SK-MEL-5 (cell line): ENCODE measurements around the gene FLNC. TPM values are rescaled to one million over a fixed set of nuclear protein-coding genes. Genes with fewer than 3 reads are reported as not detected.

Experiments
- DNase-seq: peaks from one replicate; pipeline ENCODE4 v3.0.0-alpha.2; 2016; ENCODE audit warnings: low read depth, low spot score
- in situ Hi-C: cut with HindIII; loops from 2 replicates; pipeline ENCODE4 v1.10.0; 2016; ENCODE audit warnings: low sequenced_read_pairs, high pct_unique_total_duplicates, low pct_unique_long_range_greater_than_20kb
- total RNA-seq: library from RNA; depleted of rRNA; stranded (reverse); fragments of >200 nt; shearing (Covaris generic); gene quantifications from 2 replicates; pipeline ENCODE4 v1.2.3, GENCODE V29; 2014; rRNA removed

The FLNC gene
- total RNA-seq, 1 experiment from 2014 or later = 0.05 TPM

DNA sequence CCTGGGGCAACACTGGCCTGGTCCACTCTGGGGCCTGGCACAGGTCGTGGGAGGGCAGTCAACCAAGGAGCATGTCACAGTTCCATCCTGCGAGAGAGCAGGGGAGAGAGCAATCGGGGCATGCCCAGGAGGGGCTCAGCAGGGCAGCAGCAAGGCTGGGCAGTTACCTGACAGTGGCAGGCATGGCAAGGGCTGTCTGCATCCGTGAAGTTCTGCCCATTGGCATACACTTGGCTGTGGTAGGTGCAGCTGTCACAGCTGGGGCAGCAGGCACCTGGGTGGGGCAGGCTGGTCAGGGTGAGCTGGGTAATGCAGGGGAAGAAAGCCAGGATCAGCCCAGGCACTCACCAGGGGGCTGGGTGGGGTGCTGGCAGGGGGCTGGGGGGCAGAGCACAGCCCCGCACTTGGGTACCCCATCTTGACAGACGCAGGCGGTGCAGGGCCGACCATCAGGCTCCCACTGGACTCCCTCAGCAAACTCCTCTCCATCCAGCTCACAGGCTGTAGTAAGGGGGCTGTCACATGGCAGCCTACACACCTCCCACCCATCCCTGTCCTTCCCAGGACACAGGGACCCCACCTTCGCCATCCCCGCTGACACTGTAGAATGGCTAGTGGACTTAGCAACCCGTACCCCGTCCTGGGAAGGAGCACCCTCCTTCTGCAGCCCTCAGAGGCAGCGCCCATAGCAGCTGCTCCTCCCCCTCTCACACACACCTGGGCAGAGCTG, 62.5 kb downstream of the FLNC start:
- in situ Hi-C loops = no loop called here
- no peak for DNase-seq

DNA sequence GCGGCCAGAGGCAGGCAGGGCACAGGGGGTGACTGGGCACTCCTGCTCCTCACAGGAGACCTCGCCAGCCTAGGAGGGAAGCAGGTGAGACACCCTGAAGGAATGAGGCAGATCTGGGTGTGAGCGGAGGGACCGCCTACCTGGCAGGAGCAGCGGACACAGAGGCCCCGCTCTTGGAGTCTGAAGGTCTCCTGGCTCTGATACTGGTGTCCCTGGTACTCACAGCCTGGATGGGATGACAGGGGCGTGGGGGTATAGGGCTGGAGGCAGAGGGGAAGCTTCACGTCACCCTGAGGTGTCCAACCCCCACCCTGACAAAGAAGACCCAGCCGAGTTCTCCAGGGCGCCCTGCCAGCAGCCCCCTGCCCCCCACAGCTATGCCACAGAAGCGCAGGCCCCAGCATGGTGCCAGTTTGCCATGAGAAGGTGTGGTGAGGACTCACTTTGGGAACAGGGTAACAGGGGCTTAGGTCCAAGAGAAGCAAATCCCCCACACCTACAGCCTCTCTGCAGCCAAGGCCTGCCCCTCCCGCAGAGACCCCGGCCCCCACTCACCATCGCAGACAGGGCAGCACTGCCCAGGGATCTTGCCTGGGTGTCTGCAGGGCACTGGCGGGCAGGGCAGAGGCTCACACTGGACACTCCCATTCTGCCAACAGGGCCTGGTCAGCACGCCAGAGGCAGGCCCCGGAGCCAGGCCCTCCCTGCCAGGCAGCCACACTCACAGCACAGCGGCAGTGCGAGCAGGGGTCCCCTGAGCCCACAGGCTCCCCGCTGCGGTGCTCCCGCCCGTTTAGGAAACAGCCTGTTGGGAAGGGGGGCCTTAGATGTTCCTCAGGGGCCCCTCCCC, 63.3 kb downstream of the FLNC start:
- in situ Hi-C loops = no loop called here
- DNase-seq = no peak

DNA sequence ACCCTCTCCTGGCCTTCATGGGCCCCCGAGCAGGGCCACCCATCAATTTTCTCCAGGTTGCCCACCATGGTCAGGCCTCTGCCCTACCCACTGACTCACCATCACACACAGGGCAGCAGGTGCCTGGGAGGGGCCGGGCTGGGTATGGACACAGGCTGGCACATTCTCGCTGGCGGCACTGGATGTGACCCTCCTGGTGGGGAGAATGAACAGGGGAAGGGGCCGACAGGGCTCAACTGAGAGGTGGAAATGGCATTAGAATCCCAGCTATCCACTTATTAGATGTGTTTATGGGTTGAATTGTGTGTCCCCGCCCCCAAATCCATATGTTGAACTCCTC, 63.9 kb downstream of the FLNC start:
- DNase-seq = no peak
- in situ Hi-C loops = no loop called here

DNA sequence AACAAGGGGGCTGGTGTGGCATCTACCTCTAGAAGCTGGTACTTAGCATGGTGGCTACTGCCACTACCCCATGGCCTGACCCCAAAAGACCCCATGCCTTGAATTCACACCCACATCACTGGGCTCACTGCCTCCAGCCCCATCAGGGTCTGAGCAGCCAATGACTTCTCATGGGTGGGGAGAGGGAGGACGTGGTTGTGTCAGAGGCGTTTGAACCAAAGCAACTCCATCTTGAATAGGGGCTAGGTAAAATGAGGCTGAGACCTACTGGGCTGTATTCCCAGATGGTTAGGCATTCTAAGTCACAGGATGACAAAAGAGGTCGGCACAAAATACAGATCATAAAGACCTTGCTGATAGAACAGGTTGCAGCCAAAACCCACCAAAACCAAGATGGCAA, 65.1 kb downstream of the FLNC start:
- in situ Hi-C loops = no loop called here
- DNase-seq = no peak

DNA sequence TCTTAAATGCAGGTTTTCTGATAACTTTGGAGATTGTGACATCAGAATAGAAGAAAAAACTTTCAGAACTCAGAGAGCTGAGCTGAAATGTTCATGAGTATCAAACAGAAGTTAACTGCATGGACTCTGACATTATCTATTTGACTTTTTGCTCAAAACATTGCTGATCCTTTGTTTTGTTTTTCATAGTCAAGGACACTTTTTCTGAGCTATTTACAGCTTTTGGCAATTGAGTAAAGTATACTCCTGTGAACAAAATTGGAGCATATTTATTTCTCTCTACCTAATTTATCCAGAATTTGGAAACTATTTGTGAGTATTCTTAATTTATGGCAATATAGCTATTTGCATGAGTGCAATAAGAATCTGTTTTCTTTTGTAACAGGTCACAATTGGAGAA, 69.2 kb downstream of the FLNC start:
- in situ Hi-C loops = no loop called here
- no peak for DNase-seq

DNA sequence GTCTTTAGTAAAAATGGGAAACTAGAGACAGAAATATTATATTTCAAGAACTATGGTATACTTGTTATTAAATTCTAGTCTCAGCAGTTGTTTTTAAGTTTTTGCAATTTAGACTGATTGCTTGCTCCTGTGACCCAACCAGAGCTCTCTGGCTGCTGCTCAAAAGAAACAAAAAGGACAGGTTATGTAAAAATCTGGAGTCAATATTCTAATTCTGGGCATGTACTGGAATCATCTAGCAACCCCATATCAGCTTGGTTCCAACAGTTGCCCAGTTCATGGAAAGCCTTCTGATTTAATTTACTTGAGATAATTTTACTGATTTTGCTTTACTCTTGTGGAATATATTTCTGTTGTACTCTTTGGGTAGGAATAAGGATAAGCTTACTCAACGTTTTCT, 70.0 kb downstream of the FLNC start:
- in situ Hi-C loops = no loop called here
- DNase-seq = no peak

DNA sequence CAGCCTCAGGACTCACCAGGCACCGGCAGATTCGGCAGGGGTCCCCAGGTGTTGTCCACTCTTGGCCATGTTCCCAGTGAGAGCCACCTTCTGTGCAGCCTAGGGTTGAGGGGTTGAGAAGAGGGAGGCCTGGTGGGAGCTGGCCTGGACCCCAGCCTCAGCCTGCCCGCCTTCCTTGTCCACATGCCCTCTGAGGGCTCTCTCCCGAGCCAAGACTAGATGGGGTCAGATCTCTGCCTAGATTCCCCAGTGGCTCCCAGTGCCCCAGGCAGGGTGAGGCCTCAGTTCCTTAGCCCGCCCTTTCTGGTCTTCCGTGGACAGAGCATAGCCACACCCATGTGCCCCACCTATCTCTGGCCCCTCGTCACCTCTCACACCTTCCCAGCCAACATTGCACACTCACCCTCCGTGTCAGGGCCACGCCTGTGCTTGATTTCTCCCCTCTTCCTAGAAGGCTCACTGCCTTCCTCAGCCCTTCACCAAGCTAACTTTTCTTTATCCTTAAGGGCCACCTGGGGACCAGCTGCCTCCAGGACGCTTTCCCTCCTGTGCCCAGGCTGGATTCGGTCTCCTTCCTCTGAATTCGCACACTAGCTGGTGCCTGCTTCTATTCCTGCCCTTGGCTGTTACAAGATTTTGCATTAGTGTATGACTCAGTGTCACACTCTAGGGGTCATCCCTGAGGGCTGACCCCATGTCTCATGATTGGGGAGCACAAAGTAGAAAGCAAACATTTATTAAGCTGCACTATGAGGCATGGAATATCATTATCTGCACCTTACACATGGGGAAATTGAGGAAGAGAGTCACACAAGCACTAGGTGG, 72.8 kb downstream of the FLNC start:
- peak; percentile 28 for DNase-seq

DNA sequence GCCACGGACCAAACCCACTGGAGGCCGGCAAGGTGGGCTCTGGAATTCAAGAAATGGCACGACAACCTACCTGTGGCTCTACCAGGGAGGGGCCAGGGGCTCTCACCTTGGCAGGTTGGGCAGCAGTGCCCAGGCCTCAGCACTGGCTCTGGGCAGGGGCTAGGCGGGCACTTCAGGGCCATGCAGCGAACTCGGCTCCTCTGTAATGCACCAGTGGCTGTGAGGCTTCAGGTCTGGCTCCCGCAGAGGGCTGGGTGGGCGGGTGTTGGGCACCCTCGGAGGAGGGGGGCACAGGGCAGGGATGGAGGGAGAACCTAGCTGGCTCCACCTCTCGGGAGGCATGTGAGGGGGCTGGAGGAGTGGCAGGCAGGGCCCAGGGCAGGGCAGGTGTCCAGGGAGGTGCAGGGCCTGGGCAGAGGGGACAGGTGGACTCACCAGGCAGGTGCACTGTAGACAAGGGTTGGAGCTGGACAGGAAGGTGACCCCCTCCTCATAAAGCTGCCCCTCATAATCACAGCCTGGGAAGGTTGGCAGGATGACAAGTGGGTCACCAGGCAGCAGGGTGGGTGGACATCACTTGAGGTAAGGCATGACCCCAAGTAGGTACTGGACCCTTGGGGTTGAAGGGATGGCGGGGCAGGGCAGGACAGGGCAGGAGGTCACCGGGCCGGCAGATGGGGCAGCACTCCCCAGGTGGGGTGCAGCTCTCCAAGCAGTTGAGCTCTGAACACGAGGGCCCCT, 73.6 kb downstream of the FLNC start:
- no peak for DNase-seq
- in situ Hi-C loops = no loop called here

More for the DNA sequence above, 72.8 kb downstream of the FLNC start:
- in situ Hi-C loops = no loop called here

DNA sequence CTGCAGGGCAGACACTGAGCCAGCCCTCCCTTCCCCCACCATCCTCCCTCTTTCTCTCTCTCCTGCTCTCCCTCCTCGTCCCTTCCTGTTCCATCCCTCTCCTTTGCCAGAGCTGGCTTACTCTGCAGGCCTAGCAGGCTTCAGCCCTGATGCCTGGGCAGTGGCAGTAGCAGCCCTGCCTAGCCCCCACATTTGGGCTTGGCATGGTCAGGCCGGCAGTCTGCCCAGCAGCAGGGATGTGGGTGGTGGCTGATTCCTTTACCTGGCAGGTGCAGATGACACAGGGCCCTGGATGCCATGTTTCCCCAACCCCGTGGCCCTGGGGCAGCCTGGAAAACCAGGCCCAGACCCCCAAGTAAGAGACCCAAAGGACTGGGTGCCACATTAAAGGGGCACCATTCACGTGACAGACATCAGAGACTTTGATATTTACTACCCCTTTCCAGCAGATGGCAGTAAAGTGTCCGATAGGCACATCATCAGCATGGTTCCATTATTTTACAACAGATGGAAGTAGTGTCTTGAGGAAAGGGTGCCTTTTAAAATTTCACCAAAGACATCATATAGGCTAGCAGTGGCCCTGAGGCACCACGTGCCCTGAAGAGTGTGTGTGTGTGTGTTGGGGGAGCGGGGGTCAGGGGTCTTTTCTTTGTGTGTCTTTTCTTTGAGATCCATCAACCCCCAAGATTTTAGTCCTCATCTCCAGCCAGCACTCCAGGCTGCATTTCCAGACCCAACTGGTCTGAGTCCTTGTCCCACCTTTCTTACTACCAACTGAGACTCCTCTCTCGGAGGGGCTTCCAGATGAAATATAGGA, 74.4 kb downstream of the FLNC start:
- in situ Hi-C loops = no loop called here
- peak; percentile 86 for DNase-seq

DNA sequence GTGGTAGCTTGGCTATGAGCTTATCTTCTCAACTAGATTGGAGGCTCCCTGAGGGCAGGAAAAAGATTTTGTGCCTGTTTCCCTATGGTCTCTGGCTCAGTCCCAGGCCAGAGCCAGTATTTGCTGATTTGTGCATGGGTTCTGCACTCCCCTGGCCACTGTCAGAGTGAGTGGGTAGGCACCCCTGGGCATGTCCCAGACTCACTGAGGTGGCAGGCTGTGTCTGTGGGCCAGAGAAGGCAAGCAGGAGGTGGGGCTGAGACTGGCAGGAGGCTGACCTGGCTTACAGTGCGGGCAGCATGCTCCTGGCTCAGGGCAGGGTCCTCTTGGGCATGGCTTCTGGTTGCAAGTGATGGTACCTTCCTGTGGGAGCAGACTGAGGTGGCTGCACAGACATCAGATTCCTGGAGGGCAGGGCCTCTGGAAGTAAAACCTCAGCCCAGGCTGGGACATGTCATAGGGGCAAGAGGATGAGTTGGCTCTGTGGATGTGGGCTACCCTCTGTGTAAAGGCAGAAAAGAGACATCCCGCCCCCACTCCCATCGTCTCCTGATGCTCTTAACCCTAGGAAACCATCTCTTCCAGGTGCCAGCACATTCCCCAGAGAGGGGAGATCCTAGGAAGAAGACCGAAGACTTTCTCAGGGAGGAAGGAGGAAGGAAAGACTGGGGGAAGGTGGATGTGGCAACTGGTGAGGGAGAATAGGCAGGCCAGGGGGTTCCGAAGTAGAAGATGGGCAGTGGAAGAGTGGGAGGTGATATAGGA, 76.0 kb downstream of the FLNC start:
- DNase-seq = no peak
- in situ Hi-C loops = no loop called here

DNA sequence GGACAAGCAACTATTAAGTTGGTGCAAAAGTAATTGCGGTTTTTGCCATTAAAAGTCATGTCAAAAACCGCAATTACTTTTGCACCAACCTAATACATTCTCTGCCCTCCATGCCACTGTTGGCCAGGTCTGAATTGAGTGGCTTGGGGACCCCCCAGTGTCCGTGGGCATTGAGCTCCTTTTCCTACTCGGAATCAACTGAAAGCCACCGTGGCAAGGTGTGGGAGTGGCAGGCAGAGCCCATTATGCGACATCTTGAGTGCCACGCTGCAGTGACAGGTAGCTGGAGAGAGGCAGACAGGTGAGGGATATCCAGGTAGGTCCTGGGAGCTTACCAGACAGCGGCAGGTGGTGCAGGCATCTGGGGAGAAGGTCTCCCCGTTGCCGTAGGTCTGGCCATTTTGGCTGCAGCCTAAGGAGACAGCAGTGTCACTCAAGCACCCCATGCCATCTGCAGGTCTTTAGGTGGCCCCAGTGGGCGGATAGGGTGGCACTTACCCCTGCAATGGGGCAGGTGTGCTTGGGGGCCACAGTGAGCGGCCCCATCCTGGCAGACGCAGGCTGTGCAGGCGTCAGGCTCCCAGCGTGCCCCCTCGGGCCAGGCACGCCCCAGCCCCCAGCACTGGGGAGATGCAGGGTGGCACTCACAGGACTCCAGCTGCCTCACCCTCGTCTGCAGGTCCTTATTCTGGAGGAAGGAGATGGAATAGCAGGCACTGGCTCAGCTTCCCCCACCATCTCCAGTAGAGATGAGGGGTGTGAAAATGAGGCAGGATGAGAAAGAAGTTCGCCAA, 76.8 kb downstream of the FLNC start:
- no peak for DNase-seq
- in situ Hi-C loops = no loop called here

Other genes starting within 250 kb of the FLNC start
- 0.21 and 0.82 TPM in 2 replicates for gene GARIN1A, start 158.1 kb upstream of the FLNC start, total RNA-seq
- 707 and 727 TPM in 2 replicates for gene CALU, start 91.0 kb upstream of the FLNC start, total RNA-seq
- gene OPN1SW, start 54.6 kb upstream of the FLNC start, total RNA-seq = not detected in 2 replicates
- gene CCDC136, start 38.4 kb upstream of the FLNC start, total RNA-seq = 13.6 and 14.2 TPM in 2 replicates
- 318 and 339 TPM in 2 replicates for gene ATP6V1F, start 32.5 kb downstream of the FLNC start, total RNA-seq
- gene KCP, start 80.3 kb downstream of the FLNC start, total RNA-seq = 0.03 and 0.13 TPM in 2 replicates
- 6.3 and 6.9 TPM in 2 replicates for gene IRF5, start 107.5 kb downstream of the FLNC start, total RNA-seq
- gene TNPO3, start 224.7 kb downstream of the FLNC start, total RNA-seq = 77.4 and 79.9 TPM in 2 replicates